K562 (cell line): Measurements from ENCODE around the gene PTPRG. TPM values are rescaled to one million over a fixed set of nuclear protein-coding genes. Genes with fewer than 3 reads are reported as not detected.

Source experiments
- ATAC-seq: fragments of 200-7000 bp; cut with Tn5 transposase; 3 replicates; pipeline ENCODE4 v1.9.1; 2020; ENCODE audit warnings: moderate library complexity
- BruUV-seq: library from RNA; stranded (reverse); fragments of 400-500 nt; replicated peaks from 2 replicates; lab custom pipeline; 2021; lab: Mats Ljungman, UMichigan
- CTCF ChIA-PET: fragments of 300-600 bp; formaldehyde crosslinking; extraction: SDS; loops from one replicate; lab custom pipeline; 2021; ENCODE audit warnings: low intra/inter-chr PET ratio; lab: Yijun Ruan, JAX
- POLR2A ChIA-PET: fragments of 300-600, 350-650 bp; sonication (Branson Sonifier 250); formaldehyde crosslinking; extraction: SDS; loops from one replicate; lab custom pipeline; 2021; ENCODE audit warnings: antibody characterized with exemption, inconsistent platforms; lab: Yijun Ruan, JAX
- DNase-seq, 4 experiments: peaks; one replicate each; pipeline versions ENCODE4 v3.0.0 to v3.0.0-alpha.2; 2011 to 2018; ENCODE audit warnings: low spot score in 3 of 4, mixed read lengths in 3 of 4; ENCODE audit errors: extremely low read depth in 1 of 4
- FAIRE-seq: peaks from 2 replicates; lab custom pipeline; 2011; peaks lifted over from hg19 to GRCh38; lab: Jason Lieb, UNC
- H2AFZ ChIP-seq: 2 replicates; pipeline ENCODE4 v1.6.0; 2011; ENCODE audit warnings: low read depth, low read length, control low read depth, inconsistent platforms
- H3K27ac ChIP-seq: fragments of 200-600 bp; 3 replicates; pipeline ENCODE4 v1.8.0; 2011; ENCODE audit warnings: low read depth, mild to moderate bottlenecking, control low read depth, inconsistent platforms, low read length, moderate library complexity, mixed read lengths; ENCODE audit errors: extremely low read depth
- H3K27me3 ChIP-seq, 2 experiments: fragments of 300-600 bp in 1 of 2; 2 replicates in 1 of 2; 3 replicates in 1 of 2; pipeline versions ENCODE4 v1.6.0 to v1.8.0; 2011; ENCODE audit warnings: inconsistent platforms in 2 of 2, low read length in 2 of 2, mild to moderate bottlenecking in 1 of 2, mixed read lengths in 1 of 2, moderate library complexity in 1 of 2; ENCODE audit not compliant: control insufficient read depth in 2 of 2, insufficient read depth in 2 of 2
- H3K36me3 ChIP-seq: fragments of 300-600 bp; 3 replicates; pipeline ENCODE4 v1.8.0; 2011; ENCODE audit warnings: mild to moderate bottlenecking, low read length, inconsistent platforms; ENCODE audit not compliant: control insufficient read depth, insufficient read depth
- H3K4me1 ChIP-seq, 2 experiments: fragments of 200-600 bp in 1 of 2; replicated peaks in 1 of 2; 2 replicates in 1 of 2; 3 replicates in 1 of 2; pipeline versions ENCODE4 v1.5.1 to v1.8.0; 2011; ENCODE audit warnings: inconsistent platforms in 2 of 2, low read length in 2 of 2, mild to moderate bottlenecking in 1 of 2, mixed read lengths in 1 of 2, moderate library complexity in 1 of 2; ENCODE audit not compliant: control insufficient read depth in 2 of 2, insufficient read depth in 2 of 2
- H3K4me2 ChIP-seq: 2 replicates; pipeline ENCODE4 v1.6.1; 2011; ENCODE audit warnings: low read length, control low read depth, inconsistent platforms, mixed read lengths; ENCODE audit not compliant: insufficient read depth
- H3K4me3 ChIP-seq: fragments of 200-600 bp; sonication (generic), shearing (Covaris generic); 2 replicates; pipeline ENCODE4 v1.5.1; 2016; ENCODE audit warnings: control low read depth, inconsistent platforms
- H3K79me2 ChIP-seq: fragments of 200-600 bp; 3 replicates; pipeline ENCODE4 v1.8.0; 2011; ENCODE audit warnings: low read length, inconsistent platforms; ENCODE audit not compliant: control insufficient read depth, insufficient read depth
- H3K9ac ChIP-seq, 2 experiments: 2 replicates each; pipeline versions ENCODE4 v1.6.0 to v1.6.1; 2011; ENCODE audit warnings: low read depth in 2 of 2, low read length in 2 of 2, control low read depth in 1 of 2, inconsistent platforms in 1 of 2, mild to moderate bottlenecking in 1 of 2, mixed read lengths in 1 of 2; ENCODE audit not compliant: insufficient read depth in 1 of 2
- H3K9me1 ChIP-seq: one replicate; pipeline ENCODE4 v1.6.0; 2011; ENCODE audit warnings: inconsistent platforms, mild to moderate bottlenecking, low read length, moderate library complexity; ENCODE audit not compliant: control insufficient read depth, insufficient read depth
- H3K9me3 ChIP-seq: replicated peaks from 2 replicates; pipeline ENCODE4 v1.5.1; 2011; ENCODE audit warnings: low read depth, low read length, inconsistent platforms; ENCODE audit not compliant: control insufficient read depth, insufficient read depth
- H4K20me1 ChIP-seq: replicated peaks from 2 replicates; pipeline ENCODE4 v1.6.1; 2011; ENCODE audit warnings: low read length, inconsistent platforms, mixed read lengths; ENCODE audit not compliant: control insufficient read depth, insufficient read depth
- FIP1L1 ChIP-seq: fragments of 200-400 bp; formaldehyde crosslinking; IDR thresholded peaks from 2 replicates; pipeline ENCODE4 v1.6.1; 2018; ENCODE audit warnings: mild to moderate bottlenecking, low read depth, low read length; ENCODE audit not compliant: poor library complexity, severe bottlenecking
- FOXJ3 ChIP-seq: sonication (generic); formaldehyde crosslinking; IDR thresholded peaks from 2 replicates; pipeline ENCODE4 v1.4.0; 2020; ENCODE audit warnings: mild to moderate bottlenecking, missing genetic modification reagents
- GTF2E2 ChIP-seq: fragments of 200-800 bp; sonication (Bioruptor generic); IDR thresholded peaks from 2 replicates; pipeline ENCODE4 v1.6.1; 2016; ENCODE audit warnings: missing genetic modification characterization, missing compliant biosample characterization
- KAT2B ChIP-seq: IDR thresholded peaks from one replicate; pipeline ENCODE4 v1.6.1; 2012; ENCODE audit warnings: low read depth, mild to moderate bottlenecking, control low read depth, inconsistent platforms, low read length, moderate library complexity
- MCM3 ChIP-seq: fragments of 450-650 bp; IDR thresholded peaks from 2 replicates; pipeline ENCODE4 v1.6.1; 2016
- PHF21A ChIP-seq: fragments of 450-650 bp; IDR thresholded peaks from 2 replicates; pipeline ENCODE4 v1.6.1; 2017; ENCODE audit warnings: low read depth, borderline replicate concordance
- RBM39 ChIP-seq: fragments of 200-400 bp; formaldehyde crosslinking; optimal IDR thresholded peaks from 2 replicates; pipeline ENCODE3; 2018; ENCODE audit warnings: low read depth, low read length
- SMC3 ChIP-seq: conservative IDR thresholded peaks from 2 replicates; pipeline ENCODE4 v1.6.1; 2011; ENCODE audit warnings: low read depth, low read length, improper control_type of control experiment; ENCODE audit not compliant: insufficient read depth
- SRSF7 ChIP-seq: fragments of 200-400 bp; formaldehyde crosslinking; optimal IDR thresholded peaks from 2 replicates; pipeline ENCODE3; 2017; ENCODE audit warnings: mild to moderate bottlenecking, low read depth, low read length
- ZFP36 ChIP-seq: fragments of 150-350 bp; IDR thresholded peaks from 2 replicates; pipeline ENCODE4 v1.6.1; 2018; ENCODE audit warnings: low read length, low read depth; ENCODE audit not compliant: partially characterized antibody
- ZNF436 ChIP-seq: fragments of 250-450, 450-650 bp; sonication (Bioruptor Pico); formaldehyde crosslinking; IDR thresholded peaks from 2 replicates; pipeline ENCODE4 v1.7.0; 2020; ENCODE audit warnings: mild to moderate bottlenecking
- ZSCAN29 ChIP-seq: fragments of 450-650 bp; IDR thresholded peaks from 2 replicates; pipeline ENCODE4 v1.6.1; 2017
- WGBS: fragments of 100-300 bp; shearing (Covaris generic); methylation state at CpG from one replicate; pipeline ENCODE4 v1.1.6; 2016; ENCODE audit warnings: low coverage, mixed read lengths; ENCODE audit not compliant: insufficient coverage; ENCODE audit errors: missing lambda C conversion rate; 5-methylcytosine and 5-hydroxymethylcytosine counted together
- in situ Hi-C: fragments of 300-500 bp; cut with MboI; formaldehyde crosslinking; loops from 4 replicates; pipeline ENCODE4 v1.15.0; 2018; ENCODE audit warnings: inconsistent platforms, mixed read lengths
- intact Hi-C: fragments of 100-400 bp; cut with micrococcal nuclease; formaldehyde crosslinking; loops from 2 replicates; pipeline ENCODE4 v1.14.2; 2022
- polyA plus RNA-seq, 8 experiments: library from polyadenylated mRNA; depleted of rRNA in 4 of 8; stranded (reverse) in 5 of 8; unstranded in 3 of 8; fragments of >200 nt; fragmentation: Nextera tagmentation in 2 of 8; fragmentation: Illumina TruSeq in 1 of 8; extraction: Ambion mirVana in 2 of 8; extraction: Trizol in 1 of 8; gene quantifications; 2 replicates each; pipeline versions ENCODE4 v1.2.1 to v1.2.3, GENCODE V29; 2011 to 2014; ENCODE audit warnings: inconsistent platforms in 1 of 8, missing spikeins in 1 of 8
- total RNA-seq, 7 experiments: library from RNA; depleted of rRNA in 6 of 7; stranded (reverse); fragments of >200 nt in 6 of 7; fragmentation: Illumina TruSeq in 2 of 7; extraction: Trizol in 2 of 7; gene quantifications; 2 replicates each; pipeline versions ENCODE4 v1.2.1 to v1.2.3, GENCODE V29; 2011 to 2021; ENCODE audit warnings: low replicate concordance in 1 of 7
- TF ChIP-seq, protein P1 (sequence below): sonication (generic); formaldehyde crosslinking; IDR thresholded peaks from 2 replicates; pipeline ENCODE4 v1.8.1; 2023; ENCODE audit warnings: mild to moderate bottlenecking, missing genetic modification reagents
- TF ChIP-seq, protein P2 (sequence below): fragments of 450-650 bp; IDR thresholded peaks from 2 replicates; pipeline ENCODE4 v1.6.1; 2016; ENCODE audit warnings: borderline replicate concordance
- TF ChIP-seq, protein P3 (sequence below): sonication (generic); IDR thresholded peaks from 2 replicates; pipeline ENCODE4 v1.6.1; 2016
- TF ChIP-seq, protein P4 (sequence below): fragments of 450-650 bp; formaldehyde crosslinking; IDR thresholded peaks from 2 replicates; pipeline ENCODE4 v1.4.0; 2020; ENCODE audit warnings: mild to moderate bottlenecking, mixed read lengths

PTPRG gene
- total and polyA plus RNA-seq, 9 of the 15 experiments (the other 6 are each of a cell fraction or from before 2014, with no cell fraction given), result 0.16 TPM; not detected in 8

DNA sequence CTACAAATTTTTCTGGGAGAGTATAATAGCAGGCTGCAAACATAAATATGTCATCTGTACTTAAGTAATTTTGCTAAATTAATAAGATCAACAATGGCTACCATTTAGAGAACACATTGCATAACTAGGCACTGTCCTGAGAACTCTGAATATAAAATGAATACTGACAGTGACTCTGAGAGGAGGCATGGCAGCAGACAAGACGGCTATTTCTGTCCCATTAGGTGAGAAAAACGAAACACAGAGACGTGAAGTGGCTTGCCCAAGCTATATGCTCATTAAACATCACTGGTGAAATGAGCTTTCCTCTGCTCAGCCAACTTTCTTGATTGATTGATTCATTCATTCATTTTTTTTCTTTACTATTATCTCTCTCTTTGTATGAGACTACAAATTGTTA lies 384.3 kb downstream of the PTPRG start (continued):
- TF ChIP-seq, protein P1, sequence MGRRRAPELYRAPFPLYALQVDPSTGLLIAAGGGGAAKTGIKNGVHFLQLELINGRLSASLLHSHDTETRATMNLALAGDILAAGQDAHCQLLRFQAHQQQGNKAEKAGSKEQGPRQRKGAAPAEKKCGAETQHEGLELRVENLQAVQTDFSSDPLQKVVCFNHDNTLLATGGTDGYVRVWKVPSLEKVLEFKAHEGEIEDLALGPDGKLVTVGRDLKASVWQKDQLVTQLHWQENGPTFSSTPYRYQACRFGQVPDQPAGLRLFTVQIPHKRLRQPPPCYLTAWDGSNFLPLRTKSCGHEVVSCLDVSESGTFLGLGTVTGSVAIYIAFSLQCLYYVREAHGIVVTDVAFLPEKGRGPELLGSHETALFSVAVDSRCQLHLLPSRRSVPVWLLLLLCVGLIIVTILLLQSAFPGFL (CRISPR knock-in tag), result no peak
- no peak for TF ChIP-seq SRSF7

DNA sequence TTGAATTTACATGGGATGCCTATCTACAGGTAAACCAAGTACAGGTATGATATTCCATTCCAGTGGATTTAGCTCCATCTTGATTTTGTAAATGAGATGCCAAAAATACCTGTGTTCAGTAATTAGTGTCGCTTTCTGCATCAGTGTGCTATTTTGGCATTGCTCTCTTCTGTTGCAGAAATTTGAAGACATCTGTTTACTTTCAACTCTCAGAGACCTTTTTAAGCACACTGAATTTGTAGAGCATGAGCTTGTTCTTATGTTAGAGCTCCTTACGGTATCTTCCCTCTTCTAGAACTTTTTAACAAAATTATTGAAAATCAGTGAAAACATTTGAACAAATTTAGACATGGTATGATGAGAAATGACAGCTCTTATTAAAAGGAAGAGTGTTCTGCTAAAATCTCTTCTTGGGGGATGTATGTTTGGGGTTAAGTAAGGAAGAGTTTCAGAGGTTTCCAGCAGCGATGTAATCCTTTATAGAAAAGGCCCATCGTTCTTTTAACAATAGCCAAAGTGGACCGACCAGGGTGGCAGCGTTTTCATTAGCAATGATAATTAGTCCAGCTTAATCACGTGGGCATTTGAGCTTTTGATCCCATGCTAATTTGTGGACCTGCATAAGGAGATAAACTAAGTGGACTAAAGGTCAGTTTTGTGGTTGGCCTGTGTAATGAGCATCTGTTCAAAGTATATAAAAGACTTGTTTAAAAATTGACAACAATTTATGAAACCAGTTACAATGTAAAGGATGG lies 385.4 kb downstream of the PTPRG start:
- H3K9ac ChIP-seq, result no peak overlapping the region
- DNase-seq (no peak), FAIRE-seq (no peak), ATAC-seq (no peak)
- ChIA-PET CTCF (no interaction called here), POLR2A (no interaction called here)
- H2AFZ ChIP-seq, result no peak overlapping the region
- no peaks in the 10 kb centered on the region for H4K20me1 ChIP-seq
- H3K4me3 ChIP-seq, result no peak overlapping the region
- no peak overlapping the region for H3K4me2 ChIP-seq
- no peaks in the 10 kb centered on the region for H3K4me1 ChIP-seq
- H3K9me3 ChIP-seq, result no peaks in the 10 kb centered on the region
- no peaks in the 10 kb centered on the region for H3K9me1 ChIP-seq
- no peaks in the 10 kb centered on the region for H3K27me3 ChIP-seq
- 0% methylated on average over 7 of the region's 7 CpGs for WGBS
- no peaks in the 10 kb centered on the region for H3K36me3 ChIP-seq
- intact Hi-C loops (no loop called here), in situ Hi-C loops (no loop called here)
- no TSS peak for BruUV-seq
- H3K27ac ChIP-seq, result no peak overlapping the region
- no peaks in the 10 kb centered on the region for H3K79me2 ChIP-seq
- TF ChIP-seq, protein P2, sequence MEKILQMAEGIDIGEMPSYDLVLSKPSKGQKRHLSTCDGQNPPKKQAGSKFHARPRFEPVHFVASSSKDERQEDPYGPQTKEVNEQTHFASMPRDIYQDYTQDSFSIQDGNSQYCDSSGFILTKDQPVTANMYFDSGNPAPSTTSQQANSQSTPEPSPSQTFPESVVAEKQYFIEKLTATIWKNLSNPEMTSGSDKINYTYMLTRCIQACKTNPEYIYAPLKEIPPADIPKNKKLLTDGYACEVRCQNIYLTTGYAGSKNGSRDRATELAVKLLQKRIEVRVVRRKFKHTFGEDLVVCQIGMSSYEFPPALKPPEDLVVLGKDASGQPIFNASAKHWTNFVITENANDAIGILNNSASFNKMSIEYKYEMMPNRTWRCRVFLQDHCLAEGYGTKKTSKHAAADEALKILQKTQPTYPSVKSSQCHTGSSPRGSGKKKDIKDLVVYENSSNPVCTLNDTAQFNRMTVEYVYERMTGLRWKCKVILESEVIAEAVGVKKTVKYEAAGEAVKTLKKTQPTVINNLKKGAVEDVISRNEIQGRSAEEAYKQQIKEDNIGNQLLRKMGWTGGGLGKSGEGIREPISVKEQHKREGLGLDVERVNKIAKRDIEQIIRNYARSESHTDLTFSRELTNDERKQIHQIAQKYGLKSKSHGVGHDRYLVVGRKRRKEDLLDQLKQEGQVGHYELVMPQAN, result no peak
- TF ChIP-seq KAT2B (no peak), MCM3 (no peak), ZSCAN29 (no peak), GTF2E2 (tag) (no peak), FOXJ3 (no peak), SMC3 (no peak), ZNF436 (no peak), PHF21A (no peak), RBM39 (no peak), ZFP36 (no peak), FIP1L1 (no peak)
- TF ChIP-seq, protein P3, sequence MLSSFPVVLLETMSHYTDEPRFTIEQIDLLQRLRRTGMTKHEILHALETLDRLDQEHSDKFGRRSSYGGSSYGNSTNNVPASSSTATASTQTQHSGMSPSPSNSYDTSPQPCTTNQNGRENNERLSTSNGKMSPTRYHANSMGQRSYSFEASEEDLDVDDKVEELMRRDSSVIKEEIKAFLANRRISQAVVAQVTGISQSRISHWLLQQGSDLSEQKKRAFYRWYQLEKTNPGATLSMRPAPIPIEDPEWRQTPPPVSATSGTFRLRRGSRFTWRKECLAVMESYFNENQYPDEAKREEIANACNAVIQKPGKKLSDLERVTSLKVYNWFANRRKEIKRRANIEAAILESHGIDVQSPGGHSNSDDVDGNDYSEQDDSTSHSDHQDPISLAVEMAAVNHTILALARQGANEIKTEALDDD, result no peak
- TF ChIP-seq, protein P4, sequence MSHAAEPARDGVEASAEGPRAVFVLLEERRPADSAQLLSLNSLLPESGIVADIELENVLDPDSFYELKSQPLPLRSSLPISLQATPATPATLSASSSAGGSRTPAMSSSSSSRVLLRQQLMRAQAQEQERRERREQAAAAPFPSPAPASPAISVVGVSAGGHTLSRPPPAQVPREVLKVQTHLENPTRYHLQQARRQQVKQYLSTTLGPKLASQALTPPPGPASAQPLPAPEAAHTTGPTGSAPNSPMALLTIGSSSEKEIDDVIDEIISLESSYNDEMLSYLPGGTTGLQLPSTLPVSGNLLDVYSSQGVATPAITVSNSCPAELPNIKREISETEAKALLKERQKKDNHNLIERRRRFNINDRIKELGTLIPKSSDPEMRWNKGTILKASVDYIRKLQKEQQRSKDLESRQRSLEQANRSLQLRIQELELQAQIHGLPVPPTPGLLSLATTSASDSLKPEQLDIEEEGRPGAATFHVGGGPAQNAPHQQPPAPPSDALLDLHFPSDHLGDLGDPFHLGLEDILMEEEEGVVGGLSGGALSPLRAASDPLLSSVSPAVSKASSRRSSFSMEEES (CRISPR knock-in tag), result no peak
